Neuronal stem cell (in vitro differentiated cells): ENCODE measurements around the gene RSKR.
A peak's percentile ranks its signal among the peaks of the same experiment; 100 is the strongest.

Source experiments
- DNase-seq: peaks from one replicate; pipeline ENCODE4 v3.0.0-alpha.2; 2013; ENCODE audit warnings: low spot score
- H2AFZ ChIP-seq: one replicate; pipeline ENCODE4 v1.6.1; 2013; ENCODE audit warnings: mild to moderate bottlenecking, low read length, inconsistent platforms
- H2AK5ac ChIP-seq: 2 replicates; pipeline ENCODE4 v1.6.1; 2013; ENCODE audit warnings: low read depth, mild to moderate bottlenecking, inconsistent platforms, low read length, moderate library complexity, mixed read lengths
- H2BK120ac ChIP-seq: 2 replicates; pipeline ENCODE4 v1.6.1; 2013; ENCODE audit warnings: low read depth, mild to moderate bottlenecking, inconsistent platforms, low read length, moderate library complexity, mixed read lengths
- H2BK12ac ChIP-seq: one replicate; pipeline ENCODE4 v1.6.1; 2013; ENCODE audit warnings: low read length, inconsistent platforms
- H2BK15ac ChIP-seq: 2 replicates; pipeline ENCODE4 v1.6.1; 2013; ENCODE audit warnings: mild to moderate bottlenecking, low read length, inconsistent platforms, mixed read lengths
- H2BK5ac ChIP-seq: one replicate; pipeline ENCODE4 v1.6.1; 2013; ENCODE audit warnings: inconsistent platforms, mild to moderate bottlenecking, low read length, moderate library complexity
- H3K14ac ChIP-seq: one replicate; pipeline ENCODE4 v1.6.1; 2013; ENCODE audit warnings: low read length, inconsistent platforms
- H3K18ac ChIP-seq: 2 replicates; pipeline ENCODE4 v1.6.1; 2013; ENCODE audit warnings: low read length, inconsistent platforms
- H3K23ac ChIP-seq: 2 replicates; pipeline ENCODE4 v1.6.1; 2013; ENCODE audit warnings: low read depth, mild to moderate bottlenecking, mixed read lengths, low read length, inconsistent platforms; ENCODE audit not compliant: poor library complexity
- H3K27ac ChIP-seq: replicated peaks from 3 replicates; pipeline ENCODE4 v1.5.1; 2013; ENCODE audit warnings: low read length, inconsistent platforms
- H3K27me3 ChIP-seq, 3 experiments: 2 replicates each; pipeline ENCODE4 v1.6.1; 2013; ENCODE audit warnings: low read length in 3 of 3, mild to moderate bottlenecking in 2 of 3, inconsistent platforms in 1 of 3, low read depth in 1 of 3, mixed read lengths in 1 of 3, moderate library complexity in 1 of 3; ENCODE audit not compliant: control insufficient read depth in 3 of 3, insufficient read depth in 3 of 3
- H3K36me3 ChIP-seq, 2 donors: replicated peaks in 1 of 2; 2 replicates each; pipeline ENCODE4 v1.6.1; 2013; ENCODE audit warnings: low read length in 2 of 2; ENCODE audit not compliant: control insufficient read depth in 2 of 2, insufficient read depth in 2 of 2
- H3K4ac ChIP-seq: 2 replicates; pipeline ENCODE4 v1.6.1; 2013; ENCODE audit warnings: inconsistent platforms, mild to moderate bottlenecking, low read length, moderate library complexity
- H3K4me1 ChIP-seq, 2 donors: 1 replicate in 1 of 2; 2 replicates in 1 of 2; pipeline ENCODE4 v1.6.1; 2013; ENCODE audit warnings: low read length in 2 of 2, low read depth in 1 of 2; ENCODE audit not compliant: control insufficient read depth in 2 of 2, insufficient read depth in 1 of 2
- H3K4me2 ChIP-seq: one replicate; pipeline ENCODE4 v1.6.1; 2013; ENCODE audit warnings: mild to moderate bottlenecking, low read length, inconsistent platforms; ENCODE audit not compliant: insufficient read depth, poor library complexity, severe bottlenecking
- H3K4me3 ChIP-seq, 2 donors: 2 replicates each; pipeline ENCODE4 v1.5.1; 2013; ENCODE audit warnings: low read length in 2 of 2, mild to moderate bottlenecking in 2 of 2, inconsistent platforms in 1 of 2, moderate library complexity in 1 of 2
- H3K79me1 ChIP-seq: one replicate; pipeline ENCODE4 v1.6.1; 2013; ENCODE audit warnings: low read depth, mild to moderate bottlenecking, inconsistent platforms, low read length, moderate library complexity
- H3K9ac ChIP-seq: one replicate; pipeline ENCODE4 v1.6.1; 2013; ENCODE audit warnings: mild to moderate bottlenecking, low read depth, low read length, inconsistent platforms; ENCODE audit not compliant: poor library complexity
- H3K9me3 ChIP-seq, 2 donors: replicated peaks in 1 of 2; 2 replicates each; pipeline versions ENCODE3 to v1.6.1; 2013; ENCODE audit warnings: low read length in 2 of 2, mild to moderate bottlenecking in 2 of 2, inconsistent platforms in 1 of 2, low read depth in 1 of 2, mixed read lengths in 1 of 2, moderate library complexity in 1 of 2; ENCODE audit not compliant: control insufficient read depth in 2 of 2, insufficient read depth in 1 of 2
- H4K8ac ChIP-seq: one replicate; pipeline ENCODE4 v1.6.1; 2013; ENCODE audit warnings: low read depth, mild to moderate bottlenecking, inconsistent platforms, low read length, moderate library complexity
- H4K91ac ChIP-seq: one replicate; pipeline ENCODE4 v1.6.1; 2013; ENCODE audit warnings: low read length, low read depth, mild to moderate bottlenecking, inconsistent platforms; ENCODE audit not compliant: poor library complexity
- WGBS, 2 donors: extraction: QIAGEN DNeasy Blood & Tissue Kit; methylation state at CpG; one replicate each; pipeline ENCODE4 v1.1.7; 2013; ENCODE audit warnings: missing lambda C conversion rate in 2 of 2, mixed read lengths in 1 of 2; ENCODE audit not compliant: insufficient read length in 2 of 2, insufficient replicate concordance in 1 of 2; ENCODE audit errors: extremely low coverage in 2 of 2; 5-methylcytosine and 5-hydroxymethylcytosine counted together

Gene RSKR

DNA sequence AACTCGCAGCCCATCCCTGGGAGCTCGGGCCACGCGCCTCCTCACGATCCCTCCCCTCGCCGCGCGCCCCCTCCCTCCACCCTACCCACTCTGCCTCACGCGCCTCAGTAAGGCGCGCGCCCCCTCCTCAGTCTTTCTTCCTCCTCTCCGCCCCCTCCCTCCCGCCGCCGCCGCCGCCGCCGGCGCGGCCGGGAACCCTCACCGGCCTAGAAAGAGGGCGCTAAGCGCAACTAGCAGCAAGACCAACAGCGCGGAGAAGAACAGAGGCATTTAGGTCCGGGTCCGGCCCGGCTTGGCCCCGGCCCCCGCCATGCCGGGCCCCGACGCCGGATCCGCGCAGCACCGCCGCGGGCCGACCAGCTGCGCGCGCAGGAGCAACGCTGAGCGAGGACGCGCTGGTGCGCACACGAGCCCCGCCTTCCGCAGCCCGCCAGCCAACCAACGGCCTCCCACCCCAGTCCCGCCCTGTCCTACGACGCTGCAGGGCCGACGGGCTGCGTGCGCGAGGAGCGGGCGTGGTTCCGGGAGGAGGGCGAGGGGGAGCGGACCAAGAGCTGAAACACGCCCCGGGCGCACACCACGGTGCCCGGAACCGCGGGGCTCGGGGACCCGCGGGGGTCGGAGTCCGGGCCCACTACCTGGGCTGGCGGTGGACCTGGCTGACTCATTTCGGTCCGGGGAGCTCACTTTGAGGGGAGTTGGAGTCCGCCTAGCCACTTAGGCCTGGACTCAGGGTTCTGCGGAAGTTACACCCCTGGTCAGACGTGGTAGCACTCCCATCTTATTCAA lies 31.0 kb upstream of the RSKR start, which contains the start of gene BLTP2:
TSS of gene BLTP2 (minus strand) at position 372 of the 789 bp plus-strand sequence. CDS start at position 270, 102 bp downstream.
- no peak within 1 kb of the TSS for H2BK12ac ChIP-seq
- no peak within 1 kb of the TSS for H4K91ac ChIP-seq
- H3K18ac ChIP-seq: peak within 1 kb of the TSS; percentile 71
- peak within 1 kb of the TSS; percentile 5 for H2AK5ac ChIP-seq
- H3K23ac ChIP-seq: peak within 1 kb of the TSS; percentile 71
- H3K36me3 ChIP-seq: peaks cover 30 to 67% of the 10 kb centered on the region in 2 donors
- peak within 1 kb of the TSS; percentile 80 for H3K27ac ChIP-seq
- no peak within 1 kb of the TSS for H2BK5ac ChIP-seq
- H3K9ac ChIP-seq: peak within 1 kb of the TSS; percentile 94
- peak within 1 kb of the TSS; percentile 89 to 94 for H3K4me3 ChIP-seq
- H2AFZ ChIP-seq: peak within 1 kb of the TSS; percentile 97
- no CpG with 5 or more reads among the region's 89 CpGs for WGBS, 2 donors
- H3K4me1 ChIP-seq: peaks cover 2 to 5% of the 10 kb centered on the region in 2 donors
- no peaks in the 10 kb centered on the region for H3K79me1 ChIP-seq
- H3K9me3 ChIP-seq: no peaks in the 10 kb centered on the region
- H3K4me2 ChIP-seq: peak within 1 kb of the TSS; percentile 87
- no peak within 1 kb of the TSS for H3K4ac ChIP-seq
- DNase-seq: peak; percentile 88
- no peak within 1 kb of the TSS for H2BK15ac ChIP-seq
- no peaks in the 10 kb centered on the region for H3K27me3 ChIP-seq
- no peak within 1 kb of the TSS for H2BK120ac ChIP-seq
- no peak within 1 kb of the TSS for H4K8ac ChIP-seq
- peak within 1 kb of the TSS; percentile 9 for H3K14ac ChIP-seq

DNA sequence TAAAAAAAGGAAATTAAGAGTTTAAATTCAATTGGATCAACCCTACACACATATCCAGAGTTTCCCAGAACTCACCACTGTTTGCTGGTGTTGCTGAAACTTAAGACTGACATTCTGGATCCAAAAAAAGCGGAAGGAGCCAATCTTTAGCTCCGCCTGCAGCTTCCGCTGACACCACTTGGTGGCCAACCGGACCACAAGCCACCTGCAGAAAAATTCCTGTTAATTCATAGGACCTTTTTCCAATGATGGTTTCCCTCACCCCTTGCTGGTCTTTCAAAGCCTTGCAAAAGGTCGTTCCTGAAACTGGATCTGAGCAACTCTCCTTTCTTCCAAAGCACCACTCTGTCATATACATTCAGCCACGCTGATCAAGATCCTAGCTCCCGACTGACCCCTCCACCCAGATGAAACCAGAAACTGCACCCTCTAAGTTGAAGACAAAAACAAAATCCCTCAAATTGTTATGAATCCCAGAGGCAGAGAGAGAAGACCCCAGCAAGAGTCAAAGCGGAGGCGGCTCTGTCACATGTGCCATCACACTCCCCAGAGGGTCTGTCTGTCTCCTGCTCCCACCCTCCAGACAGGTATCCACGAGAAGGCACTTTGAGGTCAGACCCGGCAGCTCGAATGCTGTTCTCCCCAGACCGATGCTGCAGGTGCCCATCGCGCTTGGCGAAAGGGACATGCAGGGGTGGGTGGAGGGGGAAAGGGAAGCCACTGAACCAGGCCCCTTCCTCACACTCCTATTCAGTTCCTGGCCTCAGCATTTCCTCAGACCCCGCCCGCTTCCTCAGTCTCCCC lies 30.2 kb upstream of the RSKR start:
- Histone ChIP-seq H3K27me3 (no peaks in the 10 kb centered on the region), H4K91ac (no peak overlapping the region), H2BK15ac (no peak overlapping the region), H3K4ac (no peak overlapping the region), H3K4me1 (peaks cover 2 to 5% of the 10 kb centered on the region in 2 donors), H3K9me3 (no peaks in the 10 kb centered on the region), H2BK12ac (no peak overlapping the region), H3K18ac (peak overlapping the region; percentile 7), H3K36me3 (peaks cover 37 to 72% of the 10 kb centered on the region in 2 donors), H3K23ac (peak overlapping the region; percentile 45), H2BK5ac (no peak overlapping the region), H2AFZ (peak overlapping the region; percentile 97), H3K79me1 (no peaks in the 10 kb centered on the region), H4K8ac (no peak overlapping the region), H2BK120ac (no peak overlapping the region), H3K14ac (peak overlapping the region; percentile 9), H3K4me3 (peak overlapping the region; percentile 88 to 94), H2AK5ac (peak overlapping the region; percentile 5), H3K27ac (peak overlapping the region; percentile 80), H3K9ac (peak overlapping the region; percentile 94), H3K4me2 (peak overlapping the region; percentile 87)
- WGBS, 2 donors: no CpG with 5 or more reads among the region's 18 CpGs
- peak; percentile 26 for DNase-seq

DNA sequence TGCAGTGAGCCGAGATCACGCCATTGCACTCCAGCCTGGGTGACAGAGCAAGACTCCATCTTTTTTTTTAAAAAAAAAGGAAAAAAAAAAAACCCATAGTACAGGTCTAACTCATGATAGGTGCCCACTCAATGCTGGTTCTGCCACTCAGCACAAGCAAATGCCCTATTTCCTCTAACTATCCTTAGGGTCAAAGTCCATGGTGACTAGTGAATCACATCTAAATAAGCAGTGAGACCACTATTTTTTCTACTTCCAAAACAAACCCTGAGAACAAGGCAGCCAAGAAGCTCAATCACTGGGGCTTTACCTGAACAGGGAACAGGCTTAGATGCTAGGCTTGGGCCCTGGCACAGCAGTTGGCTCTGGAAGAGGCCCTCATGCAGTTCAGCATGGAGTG lies 27.6 kb upstream of the RSKR start:
- no peak overlapping the region for H2BK120ac ChIP-seq
- no peaks in the 10 kb centered on the region for H3K27me3 ChIP-seq
- H2AK5ac ChIP-seq: no peak overlapping the region
- H2BK5ac ChIP-seq: no peak overlapping the region
- peaks cover 2 to 5% of the 10 kb centered on the region in 2 donors for H3K4me1 ChIP-seq
- H3K4me2 ChIP-seq: no peak overlapping the region
- no CpG with 5 or more reads among the region's 2 CpGs for WGBS, 2 donors
- H3K9ac ChIP-seq: no peak overlapping the region
- H4K8ac ChIP-seq: no peak overlapping the region
- H2AFZ ChIP-seq: no peak overlapping the region
- H2BK15ac ChIP-seq: no peak overlapping the region
- no peak overlapping the region for H2BK12ac ChIP-seq
- H3K79me1 ChIP-seq: peaks cover 3% of the 10 kb centered on the region
- H3K36me3 ChIP-seq: peaks cover 50 to 79% of the 10 kb centered on the region in 2 donors
- H3K9me3 ChIP-seq: no peaks in the 10 kb centered on the region
- no peak overlapping the region for H3K14ac ChIP-seq
- no peak overlapping the region for H3K27ac ChIP-seq
- H3K4ac ChIP-seq: no peak overlapping the region
- H4K91ac ChIP-seq: no peak overlapping the region
- no peak overlapping the region for H3K18ac ChIP-seq
- H3K23ac ChIP-seq: no peak overlapping the region
- no peak overlapping the region for H3K4me3 ChIP-seq
- DNase-seq: no peak

DNA sequence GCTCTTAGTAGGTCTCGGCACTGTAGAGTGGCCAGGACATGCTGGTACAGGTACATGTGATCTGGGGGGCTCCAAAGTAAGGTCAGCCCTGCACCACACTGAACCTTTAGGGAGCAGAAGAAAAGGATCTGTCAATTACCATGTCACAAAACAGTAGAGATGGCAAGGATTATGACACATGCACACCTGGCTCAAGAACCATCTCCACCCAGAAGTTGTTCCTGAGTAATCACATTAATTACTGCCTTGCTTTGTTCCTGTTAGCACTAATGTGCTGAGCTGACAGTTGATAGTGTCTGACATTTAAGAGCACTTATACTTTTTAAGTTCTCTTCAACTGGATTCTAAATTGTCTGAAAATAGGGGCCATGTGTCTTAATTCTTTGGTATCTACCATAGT lies 21.5 kb upstream of the RSKR start:
- Histone ChIP-seq H3K4me1 (no peaks in the 10 kb centered on the region), H3K18ac (no peak overlapping the region), H3K9ac (no peak overlapping the region), H3K36me3 (peaks cover 76 to 98% of the 10 kb centered on the region in 2 donors), H3K9me3 (no peaks in the 10 kb centered on the region), H4K91ac (no peak overlapping the region), H2BK15ac (no peak overlapping the region), H3K4ac (no peak overlapping the region), H2AK5ac (no peak overlapping the region), H2BK120ac (no peak overlapping the region), H3K4me3 (peak overlapping the region in 1 of 2 donors; percentile 23), H4K8ac (no peak overlapping the region), H3K27ac (no peak overlapping the region), H3K79me1 (peaks cover 19% of the 10 kb centered on the region), H3K4me2 (no peak overlapping the region), H3K27me3 (no peaks in the 10 kb centered on the region), H2AFZ (no peak overlapping the region), H3K14ac (no peak overlapping the region), H2BK12ac (no peak overlapping the region), H3K23ac (no peak overlapping the region), H2BK5ac (no peak overlapping the region)
- DNase-seq: no peak
- no CpG with 5 or more reads among the region's 1 CpG for WGBS, 2 donors
